ENCODE results near the gene DACT2.

Gene DACT2

GRCh38 chr6:168291450-168291849 is 28.1 kb downstream of the DACT2 start:
- TF ChIP-seq GATA3 (IDR thresholded peaks at IDR 0.05; ENCODE audit: low read depth, low read length) = no peak
- no peak for TF ChIP-seq GATA2 (IDR thresholded peaks at IDR 0.05; ENCODE audit: low read depth, low read length)

- no peak for TF ChIP-seq GATA2 (IDR thresholded peaks at IDR 0.05; ENCODE audit: low read depth, low read length)
- TF ChIP-seq GATA3 (IDR thresholded peaks at IDR 0.05; ENCODE audit: low read depth, low read length) = no peak
Measured at GRCh38 chr6:168290095-168290494, 29.5 kb downstream of the DACT2 start.

- no peak for TF ChIP-seq GATA3 (IDR thresholded peaks at IDR 0.05; ENCODE audit: low read depth, low read length)
Measured at GRCh38 chr6:168289571-168289962, 30.0 kb downstream of the DACT2 start.

DNA sequence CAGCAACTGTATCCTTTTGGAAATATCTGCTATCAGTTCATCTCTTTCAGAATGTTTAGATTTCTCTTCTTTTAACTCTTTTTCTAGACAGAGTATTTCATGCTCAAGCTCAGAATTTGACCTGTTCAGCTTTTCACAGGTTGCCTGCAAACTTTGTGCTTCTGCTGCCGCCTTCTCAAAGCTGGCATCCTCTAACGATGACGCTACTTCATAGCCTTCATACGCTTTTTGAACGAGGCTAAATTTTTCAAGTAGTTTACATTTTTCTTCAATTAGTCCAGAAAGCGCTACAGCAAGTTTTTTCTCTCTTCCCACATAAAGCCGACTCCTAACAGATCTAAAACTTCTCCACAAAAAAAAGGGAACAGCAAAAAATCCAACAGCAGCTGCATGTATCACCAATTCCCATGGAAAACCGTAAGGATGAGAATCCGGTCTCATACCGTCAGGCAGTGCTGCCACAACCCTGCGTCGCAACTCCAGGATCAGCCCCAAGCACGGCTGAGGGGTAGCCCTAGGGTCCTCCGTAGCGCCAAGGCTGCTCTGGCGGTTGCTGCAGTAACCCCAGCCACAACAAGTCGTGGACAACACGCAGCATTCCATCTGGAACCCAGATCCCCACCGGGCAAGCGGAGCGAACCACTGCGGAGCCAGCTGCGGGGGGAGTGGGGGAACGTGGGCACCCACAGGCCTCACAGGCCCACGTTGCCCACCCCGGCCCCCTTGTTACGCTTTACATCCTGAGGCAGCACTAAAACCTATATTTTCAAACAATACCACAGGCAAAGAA is 30.6 kb downstream of the DACT2 start:
- TF ChIP-seq GATA2 (IDR thresholded peaks at IDR 0.05; ENCODE audit: low read depth, low read length) = no peak

DNA sequence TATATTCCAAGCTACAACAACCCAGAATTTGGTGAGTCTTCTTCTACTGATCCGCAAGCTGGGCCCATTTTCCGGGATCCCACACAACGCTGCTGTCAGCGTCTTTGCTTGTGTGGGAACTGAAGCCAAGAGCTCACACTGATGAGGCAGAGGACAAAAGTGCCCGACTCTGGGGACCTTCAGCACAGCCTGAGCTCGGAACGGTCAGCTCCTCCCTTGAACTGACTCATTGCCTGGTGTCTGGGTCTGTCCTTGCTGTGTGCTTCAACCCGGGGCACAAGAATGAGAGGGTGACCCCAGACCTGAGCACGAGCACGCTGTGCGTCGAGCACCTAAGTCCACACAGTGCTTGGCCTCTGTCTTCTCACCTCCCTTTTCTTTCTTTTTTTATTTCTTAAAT is 33.5 kb downstream of the DACT2 start:
- TF ChIP-seq GATA3 (IDR thresholded peaks at IDR 0.05; ENCODE audit: low read depth, low read length) (no peak), GATA2 (IDR thresholded peaks at IDR 0.05; ENCODE audit: low read depth, low read length) (no peak)

DNA sequence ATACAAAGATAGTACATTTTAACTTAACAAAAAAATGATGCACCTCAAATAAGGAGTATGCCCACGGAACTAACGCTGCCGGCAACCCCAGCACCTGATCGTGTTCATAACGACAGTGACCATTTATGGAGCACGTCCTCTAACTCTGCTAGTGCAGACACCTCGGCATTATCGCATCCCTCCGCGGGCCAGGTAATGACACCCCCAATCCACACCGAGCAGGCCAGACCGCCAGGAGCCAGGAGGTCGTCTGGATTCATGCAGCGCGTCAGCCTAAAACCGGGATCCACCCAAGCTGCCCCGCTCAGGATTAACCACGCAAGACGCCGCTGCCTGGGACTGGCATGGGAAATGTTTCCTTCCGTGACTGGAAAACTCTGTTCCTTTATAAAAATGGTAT is 34.1 kb downstream of the DACT2 start:
- TF ChIP-seq GATA2 (IDR thresholded peaks at IDR 0.05; ENCODE audit: low read depth, low read length) (no peak), GATA3 (IDR thresholded peaks at IDR 0.05; ENCODE audit: low read depth, low read length) (no peak)

GRCh38 chr6:168284187-168284586 is 35.4 kb downstream of the DACT2 start:
- TF ChIP-seq GATA2 (IDR thresholded peaks at IDR 0.05; ENCODE audit: low read depth, low read length) (no peak), GATA3 (IDR thresholded peaks at IDR 0.05; ENCODE audit: low read depth, low read length) (no peak)

DNA sequence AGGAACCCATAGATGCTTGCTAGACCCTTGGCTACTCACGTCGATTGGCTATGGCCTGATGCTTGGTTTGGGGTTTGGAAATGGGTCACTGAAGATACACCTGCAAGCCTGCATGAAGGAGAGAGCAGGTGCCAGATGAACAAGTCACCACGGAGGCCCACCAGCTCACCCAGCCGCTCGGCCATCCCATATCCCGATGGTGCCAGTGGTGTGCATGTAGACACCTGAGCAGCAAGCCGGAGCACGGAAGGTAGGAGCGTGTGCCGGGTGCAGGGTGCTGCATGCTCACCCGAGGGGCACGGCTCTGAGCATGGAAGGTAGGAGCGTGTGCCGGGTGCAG is 35.9 kb downstream of the DACT2 start:
- no peak for TF ChIP-seq GATA2 (IDR thresholded peaks at IDR 0.05; ENCODE audit: low read depth, low read length)
- no peak for TF ChIP-seq GATA3 (IDR thresholded peaks at IDR 0.05; ENCODE audit: low read depth, low read length)

DNA sequence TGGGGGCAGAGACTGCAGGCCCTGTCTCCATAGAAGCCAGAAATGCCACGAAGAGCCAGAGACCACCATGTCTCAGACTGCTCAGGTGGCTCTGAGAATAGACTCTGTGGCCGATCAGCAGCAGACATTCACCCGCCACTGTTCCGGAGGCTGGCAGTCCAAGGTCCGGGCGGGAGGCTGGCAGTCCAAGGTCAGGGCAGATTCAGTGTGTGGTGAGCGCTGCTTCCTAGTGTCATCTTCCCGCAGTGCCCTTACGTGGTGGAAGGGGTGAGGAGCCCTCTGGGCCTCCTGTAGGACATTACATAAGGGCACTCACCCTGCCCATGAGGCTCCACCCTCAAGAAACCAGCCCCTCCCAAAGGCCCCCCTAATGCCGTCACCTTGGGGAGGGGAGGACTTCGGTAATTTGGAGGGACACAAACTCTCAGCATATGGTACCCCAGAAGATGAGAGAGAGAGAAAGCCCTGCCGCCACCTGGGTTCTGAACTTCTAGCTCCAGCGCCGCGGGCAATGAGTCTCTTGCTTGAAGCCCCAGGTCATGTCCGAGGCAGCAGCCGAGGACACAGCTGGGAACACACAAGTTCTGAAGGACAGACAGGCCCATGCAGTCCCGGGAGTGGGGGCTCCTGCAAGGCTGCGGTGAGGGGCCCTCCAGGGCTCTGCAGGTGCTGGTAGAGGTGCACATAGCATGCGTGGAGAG is 36.4 kb downstream of the DACT2 start:
- TF ChIP-seq GATA3 (IDR thresholded peaks at IDR 0.05; ENCODE audit: low read depth, low read length) (no peak), GATA2 (IDR thresholded peaks at IDR 0.05; ENCODE audit: low read depth, low read length) (no peak)

- TF ChIP-seq GATA3 (IDR thresholded peaks at IDR 0.05; ENCODE audit: low read depth, low read length) (no peak), GATA2 (IDR thresholded peaks at IDR 0.05; ENCODE audit: low read depth, low read length) (no peak)
Measured at GRCh38 chr6:168281826-168282225, 37.8 kb downstream of the DACT2 start.

GRCh38 chr6:168280899-168281245 is 38.7 kb downstream of the DACT2 start:
- TF ChIP-seq GATA2 (IDR thresholded peaks at IDR 0.05; ENCODE audit: low read depth, low read length) (no peak), GATA3 (IDR thresholded peaks at IDR 0.05; ENCODE audit: low read depth, low read length) (no peak)

DNA sequence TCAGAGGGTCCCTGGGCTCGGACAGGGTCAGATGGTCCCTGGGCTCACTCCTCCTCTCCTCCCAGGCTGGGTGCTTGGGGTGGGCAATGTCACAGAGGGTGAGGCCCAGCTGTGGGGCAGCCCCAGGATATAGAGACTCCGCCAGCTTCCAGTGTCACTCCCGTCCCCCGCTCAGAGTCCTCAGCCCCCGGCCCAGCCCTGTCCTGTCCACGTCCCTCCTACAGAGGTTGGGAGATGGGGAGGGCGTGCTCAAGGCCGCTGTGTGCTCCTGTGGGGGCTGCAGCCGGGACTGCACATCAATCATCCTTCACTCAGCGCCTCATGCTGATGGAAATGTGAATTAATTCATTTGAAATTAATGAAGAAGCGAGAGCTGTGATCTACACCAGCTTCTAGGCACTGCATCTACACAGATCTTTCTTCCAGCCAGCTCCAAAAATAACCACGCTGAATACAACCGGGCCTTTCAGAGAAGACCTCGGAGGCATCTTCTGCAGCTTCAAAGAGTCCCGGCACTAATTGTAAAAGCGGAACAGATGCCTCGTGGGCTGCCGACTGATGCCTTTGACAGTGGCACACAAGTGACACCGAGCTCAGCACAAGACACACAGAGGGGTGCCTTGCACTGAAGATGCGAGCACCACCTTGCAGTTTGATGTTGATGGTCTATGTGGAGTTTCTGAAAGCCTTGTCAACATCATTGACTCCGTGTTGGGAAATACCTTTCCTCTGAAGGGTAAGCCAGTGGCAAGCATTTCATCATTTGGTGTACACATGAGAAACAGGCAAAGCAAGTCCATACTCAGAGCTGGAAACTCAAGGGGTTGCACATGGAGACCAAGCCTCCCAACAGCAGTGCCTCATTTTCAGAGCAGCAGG is 39.3 kb downstream of the DACT2 start:
- TF ChIP-seq GATA2 (IDR thresholded peaks at IDR 0.05; ENCODE audit: low read depth, low read length) = no peak
- TF ChIP-seq GATA3 (IDR thresholded peaks at IDR 0.05; ENCODE audit: low read depth, low read length) = no peak

- TF ChIP-seq GATA2 (IDR thresholded peaks at IDR 0.05; ENCODE audit: low read depth, low read length) (no peak), GATA3 (IDR thresholded peaks at IDR 0.05; ENCODE audit: low read depth, low read length) (no peak)
Measured at GRCh38 chr6:168279403-168279935, 40.1 kb downstream of the DACT2 start.

GRCh38 chr6:168278904-168279303 is 40.7 kb downstream of the DACT2 start:
- TF ChIP-seq GATA2 (IDR thresholded peaks at IDR 0.05; ENCODE audit: low read depth, low read length) (no peak), GATA3 (IDR thresholded peaks at IDR 0.05; ENCODE audit: low read depth, low read length) (no peak)
